ENCODE measurements around the gene KLHL8. TPM values are rescaled to one million over a fixed set of nuclear protein-coding genes. Genes with fewer than 3 reads are reported as not detected.

KLHL8 gene
- polyA plus RNA-seq, 1 donor from 2014 or later, result 15.0 TPM

DNA sequence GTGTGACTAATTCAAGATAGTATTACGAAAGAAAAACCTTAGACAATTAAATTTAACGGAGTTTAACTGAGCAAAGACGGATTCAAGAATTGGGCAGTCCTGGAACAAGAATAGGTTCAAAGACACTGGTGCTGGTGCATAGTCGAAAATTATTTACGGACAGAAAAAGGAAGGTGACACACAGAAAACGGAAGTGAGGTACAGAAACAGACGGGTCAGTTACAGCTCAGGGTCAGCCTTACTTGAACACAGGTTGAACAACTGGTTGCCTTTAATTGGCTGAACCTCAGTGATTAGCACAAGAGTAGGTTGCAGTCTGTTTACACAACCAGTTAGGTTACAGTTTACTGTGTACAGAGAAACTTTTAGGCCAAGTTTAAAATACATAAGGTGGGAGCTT is 31.5 kb downstream of the KLHL8 start:
- Histone ChIP-seq H3K27me3 (ENCODE audit: insufficient read depth, low read depth, low read length) (no peaks in the 10 kb centered on the region), H3K9me3 (ENCODE audit: low read length) (no peaks in the 10 kb centered on the region), H3K27ac (ENCODE audit: low read length) (no peak overlapping the region), H3K79me2 (replicated peaks; ENCODE audit: insufficient read depth, low read length) (no peaks in the 10 kb centered on the region), H3K9me2 (ENCODE audit: insufficient read depth, low read length) (no peaks in the 10 kb centered on the region), H3F3A (ENCODE audit: insufficient read depth, low read length, poor library complexity, severe bottlenecking) (no peaks in the 10 kb centered on the region), H3K9ac (ENCODE audit: low read length) (no peak overlapping the region), H3K36me3 (ENCODE audit: insufficient read depth, low read length) (no peaks in the 10 kb centered on the region), H2AFZ (ENCODE audit: low read depth, low read length) (no peak overlapping the region), H4K20me1 (ENCODE audit: insufficient read depth) (no peaks in the 10 kb centered on the region), H3K4me3 (ENCODE audit: low read length) (no peak overlapping the region), H3K4me2 (ENCODE audit: low read length) (no peak overlapping the region)
- TF ChIP-seq REST (IDR thresholded peaks at IDR 0.05; ENCODE audit: borderline replicate concordance) (no peak), SMC3 (conservative IDR thresholded peaks at IDR 0.05; ENCODE audit: poor library complexity) (no peak), CTCF (IDR thresholded peaks at IDR 0.05; ENCODE audit: poor library complexity, severe bottlenecking) (no peak), EP300 (conservative IDR thresholded peaks at IDR 0.05; ENCODE audit: poor library complexity, severe bottlenecking) (no peak), EZH2 (IDR thresholded peaks at IDR 0.05; ENCODE audit: borderline replicate concordance, insufficient read depth, low read length, poor library complexity, severe bottlenecking) (no peak), MXI1 (conservative IDR thresholded peaks at IDR 0.05; ENCODE audit: poor library complexity, severe bottlenecking) (no peak), POLR2AphosphoS5 (IDR thresholded peaks at IDR 0.05) (no peak), RAD21 (conservative IDR thresholded peaks at IDR 0.05) (no peak), TAF1 (IDR thresholded peaks at IDR 0.05; ENCODE audit: low read depth) (no peak)

DNA sequence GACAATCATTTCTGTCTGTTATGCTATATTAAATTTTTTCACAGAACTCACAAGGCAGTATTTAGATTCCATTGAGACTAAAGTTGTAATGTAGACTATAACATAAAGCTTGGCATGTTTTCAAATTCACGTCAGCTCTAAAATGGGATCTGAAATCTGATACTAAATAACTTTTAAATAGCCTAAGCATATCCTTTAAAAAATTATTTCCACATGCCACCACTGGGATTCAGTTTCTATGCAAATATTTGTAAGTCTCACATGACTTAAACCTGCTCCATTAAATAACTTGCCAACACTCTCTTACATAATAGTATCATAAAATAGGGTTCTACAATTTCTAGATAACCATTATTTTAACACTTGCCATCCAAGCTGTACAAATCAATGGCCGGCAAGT is 32.4 kb downstream of the KLHL8 start:
- no peak overlapping the region for H3K4me3 ChIP-seq (ENCODE audit: low read length)
- H3K4me2 ChIP-seq (ENCODE audit: low read length), result no peak overlapping the region
- H3K27ac ChIP-seq (ENCODE audit: low read length), result no peak overlapping the region
- no peaks in the 10 kb centered on the region for H3K79me2 ChIP-seq (replicated peaks; ENCODE audit: insufficient read depth, low read length)
- no peaks in the 10 kb centered on the region for H3F3A ChIP-seq (ENCODE audit: insufficient read depth, low read length, poor library complexity, severe bottlenecking)
- no peaks in the 10 kb centered on the region for H4K20me1 ChIP-seq (ENCODE audit: insufficient read depth)
- H3K9ac ChIP-seq (ENCODE audit: low read length), result no peak overlapping the region
- no peaks in the 10 kb centered on the region for H3K27me3 ChIP-seq (ENCODE audit: insufficient read depth, low read depth, low read length)
- TF ChIP-seq TAF1 (IDR thresholded peaks at IDR 0.05; ENCODE audit: low read depth) (no peak), REST (IDR thresholded peaks at IDR 0.05; ENCODE audit: borderline replicate concordance) (no peak), EZH2 (IDR thresholded peaks at IDR 0.05; ENCODE audit: borderline replicate concordance, insufficient read depth, low read length, poor library complexity, severe bottlenecking) (no peak), POLR2AphosphoS5 (IDR thresholded peaks at IDR 0.05) (no peak), MXI1 (conservative IDR thresholded peaks at IDR 0.05; ENCODE audit: poor library complexity, severe bottlenecking) (no peak), SMC3 (conservative IDR thresholded peaks at IDR 0.05; ENCODE audit: poor library complexity) (no peak), CTCF (IDR thresholded peaks at IDR 0.05; ENCODE audit: poor library complexity, severe bottlenecking) (no peak), RAD21 (conservative IDR thresholded peaks at IDR 0.05) (no peak), EP300 (conservative IDR thresholded peaks at IDR 0.05; ENCODE audit: poor library complexity, severe bottlenecking) (no peak)
- H2AFZ ChIP-seq (ENCODE audit: low read depth, low read length), result no peak overlapping the region
- no peaks in the 10 kb centered on the region for H3K9me2 ChIP-seq (ENCODE audit: insufficient read depth, low read length)
- H3K36me3 ChIP-seq (ENCODE audit: insufficient read depth, low read length), result no peaks in the 10 kb centered on the region
- H3K9me3 ChIP-seq (ENCODE audit: low read length), result no peaks in the 10 kb centered on the region

Measured in neural cell (in vitro differentiated cells).